Activated CD4-positive, CD25-positive, alpha-beta regulatory T cell treated with anti-CD3 and anti-CD28 coated beads, Interleukin-2, amount 50 U/mL, for 16 hours (primary cell): ENCODE measurements around the gene COPG2.

Experiments used
- DNase-seq: peaks from one replicate; pipeline ENCODE4 v3.0.0-alpha.2; 2020; ENCODE audit warnings: low read depth, low spot score

COPG2 gene

DNA sequence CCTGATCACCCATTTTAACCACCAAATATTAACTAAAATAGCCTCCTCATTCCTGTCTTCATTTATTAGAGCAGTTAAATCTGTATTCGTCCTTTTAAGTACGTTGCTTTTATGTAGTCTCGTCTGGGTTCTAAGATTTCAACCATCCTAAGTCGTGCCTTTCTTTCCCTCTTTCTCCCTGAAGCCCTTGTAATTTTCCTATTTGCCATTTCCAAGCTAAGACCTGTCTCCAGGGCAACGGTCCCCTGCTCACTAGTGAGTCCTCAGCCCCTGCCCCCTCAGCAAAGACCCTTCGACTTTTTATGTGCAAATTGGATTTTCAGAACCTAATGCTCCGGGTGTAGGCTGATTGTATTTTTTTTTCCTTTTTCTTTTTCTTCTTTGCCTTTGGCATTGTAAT is 192.8 kb downstream of the COPG2 start:
- DNase-seq, result no peak

DNA sequence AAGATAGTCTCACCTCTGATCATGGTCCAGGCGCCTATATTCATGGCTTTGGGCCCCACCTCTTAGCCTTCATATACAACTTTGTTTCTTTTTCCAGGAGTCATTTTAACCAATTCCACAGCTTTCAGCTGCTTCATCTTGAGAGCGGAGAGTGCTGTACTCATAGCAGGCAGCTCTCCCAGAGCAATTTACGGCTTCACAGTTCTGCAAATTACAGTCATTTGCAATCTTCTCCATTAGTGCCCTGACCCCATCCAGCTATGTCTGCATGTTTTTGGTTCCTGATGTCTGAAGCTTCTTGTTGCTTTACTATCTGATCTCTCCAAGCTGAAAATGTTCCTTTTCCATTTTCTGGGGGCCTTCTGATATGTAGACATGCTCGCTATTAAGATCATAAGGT is 194.7 kb downstream of the COPG2 start:
- DNase-seq, result no peak

DNA sequence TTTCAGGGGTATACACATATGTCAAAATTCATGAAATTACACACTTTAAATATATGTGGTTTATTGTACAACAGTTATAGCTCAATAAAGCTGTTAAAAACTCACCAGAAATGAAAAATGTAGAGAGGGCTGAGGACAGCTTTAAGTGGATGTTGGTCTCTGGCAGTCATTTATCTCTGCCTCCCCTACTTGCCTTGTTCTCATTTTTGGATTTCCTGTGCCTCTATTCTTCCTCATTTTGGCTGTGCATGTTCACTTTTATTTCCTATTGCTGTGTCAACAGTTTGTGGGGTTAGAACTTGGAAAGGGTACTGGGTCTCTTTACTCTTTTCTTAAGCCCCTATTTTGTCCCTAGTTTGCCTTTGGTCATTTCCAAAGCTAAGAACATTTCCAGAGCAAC is 195.3 kb downstream of the COPG2 start:
- DNase-seq, result no peak

DNA sequence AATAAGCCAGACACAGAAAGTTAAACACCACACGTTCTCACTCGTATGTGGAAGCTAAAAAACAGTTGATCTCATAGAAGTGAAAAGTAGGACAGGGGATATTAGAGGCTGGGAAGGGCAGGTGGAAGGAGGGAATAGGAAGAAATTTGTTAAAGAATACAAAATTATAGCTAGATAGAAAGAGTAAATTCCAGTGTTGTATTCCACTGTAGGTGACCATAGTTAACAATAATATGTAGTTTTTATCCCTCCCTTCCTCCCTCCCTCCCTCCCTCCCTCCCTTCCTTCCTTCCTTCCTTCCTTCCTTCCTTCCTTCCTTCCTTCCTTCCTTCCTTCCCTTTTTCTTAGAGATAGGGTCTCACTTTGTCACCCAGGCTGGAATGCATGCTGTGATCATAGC is 196.6 kb downstream of the COPG2 start:
- no peak for DNase-seq

DNA sequence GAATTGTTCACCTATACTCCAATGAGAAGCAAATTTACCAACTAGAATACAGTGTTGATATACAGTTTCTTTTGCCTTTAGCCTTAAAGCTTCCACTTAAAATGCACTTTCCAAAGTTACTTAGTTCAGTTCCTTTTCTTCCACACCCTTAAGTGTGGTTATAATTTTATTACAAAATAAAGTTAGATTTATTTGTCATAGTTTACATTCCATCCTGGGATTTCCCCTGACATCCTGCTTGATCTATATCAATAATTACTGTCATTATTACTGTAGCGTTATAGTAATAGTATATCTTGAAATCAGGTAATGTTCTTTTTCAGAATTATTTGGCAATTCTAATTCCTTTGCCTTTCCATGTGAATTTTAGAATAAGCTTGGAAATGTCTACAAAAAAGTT is 199.9 kb downstream of the COPG2 start:
- no peak for DNase-seq

DNA sequence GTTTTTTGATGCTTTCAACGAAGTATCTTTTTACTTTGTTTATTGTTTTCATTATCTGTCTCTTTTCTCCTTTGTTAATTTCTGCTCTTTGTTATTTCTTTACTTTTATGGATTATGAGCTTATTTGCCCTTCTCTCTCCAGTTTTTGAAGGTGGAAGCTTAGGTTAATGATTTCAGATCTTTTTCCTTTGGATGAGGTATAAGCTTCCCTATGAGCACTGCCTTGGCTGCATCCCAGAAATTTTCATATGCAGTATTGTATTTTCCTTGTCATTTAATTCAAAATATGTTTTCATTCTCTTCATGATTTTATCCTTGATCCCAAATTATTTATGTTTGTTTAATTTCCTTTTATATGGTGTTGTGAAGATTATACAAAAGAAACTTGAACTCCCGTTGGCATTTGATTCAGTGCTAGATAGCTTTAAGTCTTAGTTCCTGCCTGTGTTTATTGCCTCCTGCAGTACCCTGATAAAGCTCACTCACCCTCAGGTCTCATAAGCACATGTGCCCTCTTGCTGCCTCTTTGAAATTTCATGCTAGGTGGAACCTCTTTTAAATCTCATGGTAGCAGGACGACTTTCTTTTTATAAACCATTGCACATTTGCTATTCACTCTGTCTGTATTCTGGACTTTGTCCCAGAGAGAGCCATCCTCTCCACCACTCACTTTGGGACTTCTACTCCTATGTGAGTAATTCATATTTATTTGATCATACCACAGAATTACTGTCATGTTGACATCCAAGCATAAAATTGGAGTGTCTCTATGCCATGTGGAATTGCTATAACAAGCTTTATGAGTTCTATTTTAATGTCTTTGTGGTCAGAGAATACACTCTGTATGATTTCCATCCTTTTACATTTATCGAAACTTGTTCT is 204.8 kb downstream of the COPG2 start:
- DNase-seq, result no peak

DNA sequence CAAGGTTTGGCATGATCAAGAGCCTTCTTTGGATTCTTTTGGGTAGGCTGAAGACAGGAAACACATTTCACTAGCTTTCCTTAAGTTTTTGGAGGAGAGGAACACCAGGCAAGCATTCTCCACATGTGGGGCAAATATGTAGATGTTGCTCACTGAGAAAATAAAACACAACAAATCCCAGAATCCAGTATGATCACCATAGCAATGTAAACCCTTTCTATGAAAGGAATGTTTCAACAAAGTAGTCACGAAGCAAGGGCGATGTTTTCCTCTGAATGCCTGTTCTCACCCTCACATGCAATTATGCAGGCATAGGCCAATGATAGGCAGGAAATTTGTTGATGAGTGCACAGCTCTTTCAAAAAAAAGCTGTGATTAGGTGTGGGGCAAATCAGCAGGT is 207.3 kb downstream of the COPG2 start:
- DNase-seq, result no peak

DNA sequence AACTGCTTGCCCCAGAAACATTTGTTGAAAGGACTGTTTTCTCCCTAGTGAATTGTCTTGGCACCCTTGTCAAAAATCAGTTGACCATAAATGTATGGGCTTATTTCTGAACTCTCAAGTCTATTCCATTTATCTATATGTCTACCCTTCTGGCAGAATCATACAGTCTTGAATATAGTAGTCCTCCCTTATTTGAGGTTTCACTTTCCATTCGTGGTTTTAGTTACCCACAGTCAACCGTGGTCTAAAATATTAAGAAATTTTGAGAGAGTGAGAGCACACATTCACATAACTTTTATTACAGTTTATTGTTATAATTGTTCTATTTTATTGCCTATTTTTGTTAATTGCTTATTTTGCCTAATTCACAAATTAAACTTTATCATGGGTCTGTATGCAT is 210.3 kb downstream of the COPG2 start:
- no peak for DNase-seq
